Hematopoietic multipotent progenitor cell treated with erythropoietin and hydrocortisone succinate and interleukin-3 and kit ligand, for 17 days (in vitro differentiated cells): ENCODE results near the gene TMEM217.
A peak's percentile ranks its signal among the peaks of the same experiment; 100 is the strongest.

Experiments used
- DNase-seq: peaks from one replicate; pipeline ENCODE4 v3.0.0-alpha.2; 2015; ENCODE audit warnings: low spot score

TMEM217 gene

DNA sequence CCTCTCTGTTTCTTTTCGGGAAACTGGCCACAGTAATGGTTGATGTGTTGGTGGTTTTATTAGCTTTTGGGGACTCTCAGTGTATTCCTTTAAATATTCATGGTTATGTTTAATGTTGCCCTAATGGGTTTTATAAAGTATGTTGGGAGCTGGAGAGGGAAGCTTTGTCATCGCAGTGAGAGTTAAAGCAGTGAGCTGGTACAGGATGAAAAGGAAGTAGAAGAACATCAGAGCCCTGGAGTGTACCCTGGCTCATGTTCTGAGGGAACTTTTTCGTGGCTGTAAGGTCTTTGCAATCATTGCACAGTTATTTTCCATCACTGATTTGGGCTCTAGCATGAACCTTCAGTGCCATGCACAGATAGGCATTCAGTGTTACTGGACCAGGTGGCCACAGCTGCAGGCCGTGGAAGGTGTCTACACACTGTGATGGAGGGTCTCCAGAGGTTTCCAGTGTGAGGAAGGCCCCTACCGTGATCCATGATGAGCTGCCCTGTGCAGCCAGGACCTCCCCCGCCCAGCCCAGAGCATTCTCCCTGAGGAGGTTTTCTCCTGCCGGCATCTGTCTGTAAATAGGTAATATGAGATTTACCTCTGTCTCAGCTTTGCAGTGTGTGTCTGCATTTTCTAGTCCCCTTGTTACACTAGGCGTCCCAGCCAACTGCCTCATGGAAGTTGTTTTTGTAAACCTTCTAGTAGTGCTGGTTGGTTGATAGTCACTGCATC, 22.4 kb upstream of the TMEM217 start:
- DNase-seq, result no peak

DNA sequence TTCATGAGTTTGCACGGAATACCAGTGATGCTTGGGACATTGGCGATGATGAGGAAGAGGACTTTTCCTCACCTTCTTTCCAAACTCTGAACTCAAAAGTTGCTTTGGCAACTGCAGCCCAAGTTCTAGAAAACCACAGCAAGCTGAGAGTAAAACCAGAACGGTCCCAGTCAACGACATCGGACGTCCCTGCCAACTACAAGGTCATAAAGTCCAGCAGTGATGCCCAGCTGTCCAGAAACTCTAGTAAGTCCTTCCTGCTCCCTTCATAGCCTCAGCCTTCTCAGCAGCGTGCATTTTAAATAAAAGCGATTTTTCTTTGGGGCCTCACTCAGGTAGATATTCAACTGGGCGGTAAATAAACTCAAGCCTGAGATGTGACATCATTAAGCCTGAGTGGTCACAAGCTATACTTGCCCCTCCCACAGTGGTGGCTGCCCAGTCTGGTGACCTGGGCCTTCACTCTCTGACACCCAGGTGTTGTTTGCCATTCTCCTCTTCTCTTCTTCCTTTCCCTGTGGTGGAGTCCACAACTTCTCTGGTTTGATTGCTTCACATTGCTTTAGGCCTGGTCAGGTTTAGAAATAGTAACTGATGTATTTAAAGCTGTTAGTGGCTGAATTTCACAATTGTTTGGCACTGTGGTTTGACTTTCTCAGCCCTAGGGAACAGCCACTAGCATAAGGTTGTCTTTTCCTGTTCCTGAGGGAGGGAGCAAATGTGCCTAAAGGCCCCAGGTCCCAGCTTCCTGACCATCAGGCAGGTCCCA, 21.6 kb upstream of the TMEM217 start:
- DNase-seq, result peak; percentile 22

GRCh38 chr6:37277001-37277409, 19.1 kb upstream of the TMEM217 start:
- no peak for DNase-seq

DNA sequence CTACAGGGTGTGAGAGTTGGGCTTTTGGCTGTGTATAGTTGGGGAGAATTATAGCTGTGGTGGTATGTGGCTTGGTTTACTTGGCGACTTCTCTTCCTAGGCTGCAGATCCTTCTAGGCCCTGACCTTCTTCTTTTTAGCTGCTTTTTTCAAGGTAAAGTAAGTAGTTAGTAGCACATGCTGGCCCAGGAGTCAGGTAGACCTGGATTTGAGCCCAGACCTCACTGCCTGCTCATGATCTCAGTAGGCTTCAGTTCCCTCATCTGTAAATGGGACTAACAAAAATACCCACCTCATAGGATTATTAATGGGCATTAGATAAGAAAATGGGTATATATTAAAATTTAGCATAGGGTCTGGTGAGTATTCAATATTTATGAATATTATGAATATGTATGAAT, 17.4 kb upstream of the TMEM217 start:
- DNase-seq, result no peak

DNA sequence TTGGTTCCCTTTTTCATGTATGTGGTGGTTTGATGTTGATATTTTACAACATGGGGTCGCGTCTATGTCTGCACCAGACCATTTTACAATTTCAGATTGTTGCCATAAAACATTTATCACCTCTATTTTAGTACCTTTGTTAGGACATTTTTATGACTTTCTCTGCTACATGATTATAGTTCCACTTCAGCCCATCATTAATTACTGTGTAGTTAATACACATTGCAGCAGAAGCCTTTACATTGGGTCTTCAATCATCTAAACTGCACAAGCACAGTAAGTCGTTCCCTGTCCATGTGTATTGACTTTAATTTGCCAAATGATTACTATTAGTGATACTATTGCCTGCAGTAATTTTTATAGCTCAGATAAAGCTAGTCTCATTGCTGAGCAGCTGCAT, 15.7 kb upstream of the TMEM217 start:
- DNase-seq, result no peak

DNA sequence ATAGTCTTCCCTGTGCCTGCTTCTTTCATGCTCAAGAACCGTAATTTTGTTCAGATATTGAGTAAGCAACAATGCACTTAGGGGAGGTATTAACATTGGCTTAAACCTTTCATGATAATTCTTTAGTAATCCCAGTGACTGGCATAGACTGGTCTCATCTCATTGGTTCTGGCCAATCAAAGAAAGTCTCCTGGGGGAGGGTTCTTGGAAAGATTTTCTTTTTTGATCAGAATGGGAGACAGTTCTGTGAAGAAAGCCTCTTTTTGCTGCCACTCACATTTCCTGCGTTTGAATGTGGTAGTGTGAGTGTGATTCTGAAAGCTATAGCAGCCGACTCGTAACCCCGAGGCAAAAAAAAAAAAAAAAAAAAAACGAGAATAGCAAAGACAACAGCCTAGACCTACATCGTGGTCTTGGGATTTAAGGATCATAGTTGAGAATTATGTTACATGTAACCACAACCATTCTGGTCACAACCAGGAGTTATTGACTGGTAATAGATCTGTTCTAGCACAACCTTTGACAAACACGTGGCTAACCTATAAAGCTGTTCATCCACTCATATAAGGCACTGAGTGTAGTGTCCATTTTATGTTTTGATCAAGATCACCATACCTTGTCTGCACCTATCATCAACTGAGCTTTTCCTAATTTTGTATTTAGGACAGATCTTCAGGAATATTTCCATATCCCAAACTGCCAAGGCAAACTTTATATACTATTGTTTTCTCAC, 15.1 kb upstream of the TMEM217 start:
- DNase-seq, result no peak

- DNase-seq, result no peak
These were observed 11.2 kb upstream of the TMEM217 start for GRCh38 chr6:37269105-37269504.

DNA sequence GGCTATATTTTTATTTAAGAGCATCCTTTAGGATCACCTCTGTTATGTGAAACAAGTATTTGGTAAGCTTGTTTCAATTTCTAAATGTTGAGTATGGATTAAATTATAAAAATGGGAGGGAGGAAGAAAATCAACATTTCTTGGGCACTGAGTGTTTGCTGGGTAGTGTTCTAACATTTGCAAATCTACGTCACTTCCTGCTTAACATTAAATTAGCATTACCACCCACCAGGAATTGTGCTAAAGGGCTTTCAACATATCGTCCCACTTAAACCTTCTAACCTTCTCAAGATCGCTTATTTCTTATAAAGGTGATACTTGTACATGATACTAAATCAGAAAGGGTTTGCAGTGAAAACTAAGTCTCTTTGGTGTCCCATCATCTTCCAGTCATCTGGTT, 7.9 kb upstream of the TMEM217 start:
- DNase-seq, result no peak

DNA sequence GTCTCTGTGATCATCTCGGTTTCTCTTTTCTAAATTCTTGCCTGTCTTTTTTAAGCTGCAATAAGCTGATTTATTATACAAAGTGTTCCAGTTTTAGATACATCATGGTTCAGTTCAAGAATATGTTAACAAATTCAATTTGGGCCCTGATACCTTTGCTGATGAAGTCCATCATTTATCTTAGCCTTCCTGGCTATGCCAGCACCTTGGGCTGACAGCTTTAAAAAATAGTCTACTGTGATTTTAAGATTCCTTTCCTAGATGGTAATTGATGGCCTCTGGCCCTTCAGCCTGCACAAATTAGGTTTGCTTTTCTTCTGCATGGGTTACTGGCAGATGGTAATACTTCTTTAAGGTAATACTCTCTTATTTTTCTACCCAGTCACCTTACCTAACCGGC, 7.1 kb upstream of the TMEM217 start:
- no peak for DNase-seq

DNA sequence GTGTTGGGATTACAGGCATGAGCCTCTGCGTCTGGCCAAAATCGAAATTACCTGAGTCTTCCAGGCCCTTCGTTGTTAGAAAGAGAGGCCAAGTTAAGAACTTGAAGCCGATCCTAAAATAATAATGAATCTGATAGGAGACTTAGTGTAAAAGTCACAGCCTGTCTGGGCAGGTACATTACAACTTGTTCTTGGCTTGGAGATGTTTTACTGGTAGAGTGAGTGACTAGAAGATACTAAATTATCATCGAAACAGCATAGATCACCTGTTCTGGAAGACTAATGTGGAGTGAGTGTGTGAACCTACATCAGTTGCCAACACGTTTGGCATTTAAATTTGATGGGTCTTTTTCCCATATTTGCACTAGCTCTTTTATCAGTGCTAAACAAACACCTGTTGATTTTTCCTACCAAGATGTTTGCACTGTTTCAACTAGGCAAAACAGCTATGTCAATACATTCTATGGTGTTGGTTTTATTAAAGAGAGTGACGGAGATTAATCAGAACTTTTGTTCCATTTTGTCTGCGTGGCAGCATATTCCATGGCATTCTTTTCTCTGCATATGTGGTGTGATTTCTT, 4.6 kb upstream of the TMEM217 start:
- no peak for DNase-seq

- DNase-seq, result no peak
These were observed 3.3 kb upstream of the TMEM217 start for GRCh38 chr6:37261198-37261597.

- no peak for DNase-seq
These were observed 2.5 kb upstream of the TMEM217 start for GRCh38 chr6:37260444-37260843.

- DNase-seq, result peak; percentile 50
These were observed 2.1 kb upstream of the TMEM217 start for GRCh38 chr6:37260040-37260439.

- DNase-seq, result peak; percentile 63
These were observed 1.2 kb upstream of the TMEM217 start for GRCh38 chr6:37259191-37259590.

DNA sequence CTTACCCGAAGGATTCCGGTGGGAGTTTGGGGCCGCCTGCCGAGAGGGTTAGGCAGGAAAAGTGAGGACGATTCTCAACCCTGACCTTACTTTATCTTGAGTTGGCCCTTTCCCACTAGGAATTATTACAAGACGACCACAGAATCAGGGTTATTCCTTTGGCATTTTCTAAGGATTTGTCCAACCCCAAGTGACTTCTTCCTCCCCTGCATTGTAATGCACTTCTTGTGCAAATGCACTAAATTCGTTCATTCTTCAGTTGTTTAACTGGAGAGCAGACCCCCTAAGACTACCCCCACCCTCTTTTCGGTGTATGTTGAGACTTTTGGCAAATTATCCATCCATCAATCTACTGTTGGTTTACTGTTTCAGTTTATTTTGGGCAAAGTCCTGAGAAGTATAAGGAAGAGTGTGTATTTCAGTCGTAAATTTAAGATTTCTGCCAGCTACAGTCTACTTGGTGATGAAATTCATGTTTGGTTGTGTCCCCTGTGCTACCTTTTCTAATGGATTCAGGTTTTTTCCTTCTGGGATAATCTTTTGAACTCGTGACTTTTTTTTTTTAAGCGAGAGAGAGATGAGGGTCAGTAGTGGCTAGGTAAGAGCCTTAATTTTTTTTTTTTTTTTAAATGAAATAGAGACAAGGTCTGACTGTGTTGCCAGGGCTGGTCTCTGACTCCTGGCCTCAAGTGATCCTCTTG, 611 bp upstream of the TMEM217 start:
- peak; percentile 61 for DNase-seq

DNA sequence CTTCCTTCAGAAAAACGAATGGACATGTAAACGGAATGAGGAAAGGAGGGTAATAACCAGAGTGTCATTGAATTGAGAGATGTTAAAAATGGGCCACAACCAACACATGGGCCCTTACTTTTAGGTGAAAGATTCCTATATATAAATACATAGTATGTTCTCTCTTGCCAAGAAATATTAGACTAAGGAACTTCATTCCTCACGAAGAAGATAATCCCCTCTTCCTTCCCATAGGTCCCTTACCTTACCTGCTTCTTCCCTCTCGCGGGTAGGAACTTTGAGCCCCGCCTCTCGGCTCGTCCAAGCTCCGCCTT, 667 bp downstream of the TMEM217 start:
- no peak for DNase-seq

DNA sequence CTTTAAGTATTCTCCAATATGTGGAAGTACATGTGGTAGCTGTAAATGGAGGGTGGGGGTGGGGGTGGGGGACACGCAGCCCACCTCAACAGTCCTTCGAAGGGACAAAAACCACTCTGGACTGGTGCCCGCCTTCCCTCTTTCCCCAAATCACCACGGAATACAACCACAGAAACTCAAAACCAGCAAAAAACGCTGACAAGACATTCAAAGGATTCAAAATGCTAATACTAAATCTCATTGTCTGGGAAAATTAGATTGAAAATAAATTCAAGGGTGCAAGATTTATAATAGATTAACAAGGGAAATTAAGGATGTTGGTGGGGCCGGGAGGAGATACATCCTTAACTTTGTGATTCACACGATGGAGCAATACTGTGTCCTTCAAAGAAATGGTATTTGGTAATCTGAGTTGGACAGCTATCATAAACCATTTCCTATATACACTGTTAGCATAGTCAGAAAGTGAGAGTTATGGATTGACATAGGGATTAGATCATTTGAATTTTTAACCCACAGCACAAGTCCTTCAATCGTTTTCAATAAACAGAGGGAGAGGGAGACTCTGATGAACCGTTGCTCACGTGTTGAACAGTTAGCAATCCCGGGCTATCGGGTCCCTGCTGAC, 1.1 kb downstream of the TMEM217 start:
- DNase-seq, result no peak

DNA sequence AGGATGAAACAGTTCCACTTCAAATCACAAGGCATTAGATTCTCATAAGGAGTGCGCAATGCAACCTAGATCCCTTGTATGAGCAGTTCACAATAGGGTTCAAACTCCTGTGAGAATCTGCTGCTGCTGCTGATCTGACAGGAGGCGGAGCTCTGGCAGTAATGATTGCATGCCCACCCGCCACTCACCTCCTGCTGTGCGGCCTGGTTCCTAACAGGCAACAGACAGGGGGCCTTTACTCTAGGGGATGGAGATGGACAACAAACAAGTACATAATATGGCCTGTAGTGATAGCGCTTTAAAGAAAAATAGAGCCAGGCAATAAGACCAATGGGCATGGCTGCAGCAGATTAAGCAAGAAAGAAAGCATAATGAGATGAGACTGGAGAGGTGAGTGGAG, 3.1 kb downstream of the TMEM217 start:
- DNase-seq, result no peak

GRCh38 chr6:37253486-37254007, 4.4 kb downstream of the TMEM217 start:
- no peak for DNase-seq

DNA sequence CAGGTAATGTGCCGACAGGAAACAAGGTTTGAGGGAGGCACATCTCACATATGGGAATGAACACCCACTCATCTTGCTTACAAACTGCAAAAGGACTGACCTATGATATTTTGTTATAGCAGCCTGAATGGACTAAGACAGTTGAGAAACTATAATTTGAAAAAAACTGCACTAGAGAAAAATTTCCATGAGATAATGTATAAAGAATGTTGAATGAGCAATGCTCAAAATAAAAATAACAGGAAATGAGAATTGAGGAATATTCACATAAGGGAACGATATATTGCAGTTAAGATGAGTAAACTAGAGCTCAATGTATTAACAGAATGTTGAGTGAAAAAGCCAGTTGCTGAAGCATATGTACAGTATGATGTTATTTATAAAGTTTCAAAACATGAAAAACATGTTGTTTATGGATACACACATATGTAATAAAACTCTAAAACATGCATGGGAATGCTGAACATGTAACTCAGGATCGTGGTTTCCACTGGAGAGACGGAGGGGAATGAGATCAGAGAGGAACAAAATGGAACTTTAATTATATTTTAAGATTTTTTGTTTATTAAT, 6.6 kb downstream of the TMEM217 start:
- no peak for DNase-seq
